Peyer's patch (tissue), 4 donors: ENCODE measurements around the gene DAZAP1. TPM values are rescaled to one million over a fixed set of nuclear protein-coding genes. Genes with fewer than 3 reads are reported as not detected.
"Not testable (repeated sequence)": the region's sequence is repeated elsewhere in the genome, so short reads cannot be mapped to it uniquely, and the experiment has no call there.

Source experiments
- DNase-seq, 3 donors: peaks; one replicate each; pipeline ENCODE4 v3.0.0-alpha.2; 2017 to 2019
- H3K27ac ChIP-seq, 4 donors: fragments of 200-600 bp; sonication (generic); one replicate each; pipeline ENCODE4 v1.5.1; 2016 to 2019
- H3K27me3 ChIP-seq, 2 donors: fragments of 200-600 bp; sonication (generic); one replicate each; pipeline ENCODE4 v1.5.1; 2019
- H3K36me3 ChIP-seq, 3 donors: fragments of 200-600 bp; sonication (generic); one replicate each; pipeline ENCODE4 v1.5.1; 2016 to 2019
- H3K4me1 ChIP-seq, 4 donors: fragments of 200-600 bp; sonication (generic); one replicate each; pipeline ENCODE4 v1.5.1; 2016 to 2019
- H3K4me3 ChIP-seq, 4 donors: fragments of 200-600 bp; sonication (generic); 1 replicate in 3 of 4; 2 replicates in 1 of 4; pipeline ENCODE4 v1.5.1; 2016 to 2019; ENCODE audit warnings: mild to moderate bottlenecking in 1 of 4
- H3K9me3 ChIP-seq, 4 donors: fragments of 200-600 bp; sonication (generic); one replicate each; pipeline ENCODE4 v1.5.1; 2016 to 2019; ENCODE audit warnings: mild to moderate bottlenecking in 1 of 4
- CTCF ChIP-seq, 6 experiments: fragments of 450-650 bp in 4 of 6; fragments of 200-600 bp in 2 of 6; sonication (generic) in 1 of 6; IDR thresholded peaks; one replicate each; pipeline ENCODE4 v1.5.1; 2017 to 2019; ENCODE audit warnings: antibody characterized with exemption in 6 of 6, mild to moderate bottlenecking in 3 of 6, moderate library complexity in 1 of 6
- POLR2A ChIP-seq, 2 donors: fragments of 450-650 bp; IDR thresholded peaks; one replicate each; pipeline ENCODE4 v1.5.1; 2017; ENCODE audit warnings: antibody characterized with exemption in 2 of 2, mild to moderate bottlenecking in 2 of 2, moderate library complexity in 2 of 2
- total RNA-seq, 4 donors: library from RNA; depleted of rRNA; stranded (reverse); fragments of >200 nt; gene quantifications; one replicate each; pipeline ENCODE4 v1.1.0, GENCODE V29; 2016

Gene DAZAP1
- total RNA-seq, 4 donors from 2014 or later: 37.5 to 90.9 (median 58.2) TPM

GRCh38 chr19:1418951-1419738, 11.8 kb downstream of the DAZAP1 start:
- peaks cover 0 to 53% (median 11%) of the 10 kb centered on the region in 4 donors for H3K4me1 ChIP-seq
- no peaks in the 10 kb centered on the region for H3K9me3 ChIP-seq
- peaks cover 0 to 71% (median 0%) of the 10 kb centered on the region in 3 donors for H3K36me3 ChIP-seq
- TF ChIP-seq CTCF (IDR thresholded peaks at IDR 0.05): no peak
- TF ChIP-seq POLR2A (IDR thresholded peaks at IDR 0.05): no peak
- H3K27ac ChIP-seq: no peak overlapping the region
- H3K4me3 ChIP-seq: no peak overlapping the region
- H3K27me3 ChIP-seq: no peaks in the 10 kb centered on the region
- no peak for DNase-seq

GRCh38 chr19:1420085-1420484, 12.7 kb downstream of the DAZAP1 start:
- H3K9me3 ChIP-seq, H3K27ac ChIP-seq, DNase-seq, H3K27me3 ChIP-seq, H3K4me3 ChIP-seq: not testable (repeated sequence)
- Histone ChIP-seq H3K36me3 (peaks cover 0 to 73% (median 0%) of the 10 kb centered on the region in 3 donors), H3K4me1 (peaks cover 0 to 48% (median 11%) of the 10 kb centered on the region in 4 donors)

GRCh38 chr19:1420590-1420989, 13.2 kb downstream of the DAZAP1 start:
- H3K27me3 ChIP-seq: no peaks in the 10 kb centered on the region
- peaks cover 0 to 43% (median 9%) of the 10 kb centered on the region in 4 donors for H3K4me1 ChIP-seq
- DNase-seq: no peak
- no peak overlapping the region for H3K27ac ChIP-seq
- no peak overlapping the region for H3K4me3 ChIP-seq
- H3K36me3 ChIP-seq: peaks cover 0 to 78% (median 0%) of the 10 kb centered on the region in 3 donors
- TF ChIP-seq CTCF (IDR thresholded peaks at IDR 0.05): no peak
- no peak for TF ChIP-seq POLR2A (IDR thresholded peaks at IDR 0.05)
- H3K9me3 ChIP-seq: no peaks in the 10 kb centered on the region

- peaks cover 0 to 35% (median 2%) of the 10 kb centered on the region in 4 donors for H3K4me1 ChIP-seq
- H3K9me3 ChIP-seq: no peaks in the 10 kb centered on the region
- no peak overlapping the region for H3K27ac ChIP-seq
- no peak for DNase-seq
- no peaks in the 10 kb centered on the region for H3K27me3 ChIP-seq
- H3K36me3 ChIP-seq: peaks cover 0 to 86% (median 0%) of the 10 kb centered on the region in 3 donors
- no peak overlapping the region for H3K4me3 ChIP-seq
- TF ChIP-seq POLR2A (IDR thresholded peaks at IDR 0.05): no peak
- TF ChIP-seq CTCF (IDR thresholded peaks at IDR 0.05): no peak
These were observed 14.0 kb downstream of the DAZAP1 start for GRCh38 chr19:1421218-1421957.

- Histone ChIP-seq H3K4me3 (no peak overlapping the region), H3K27me3 (no peaks in the 10 kb centered on the region), H3K27ac (no peak overlapping the region), H3K4me1 (peaks cover 0 to 29% (median 1%) of the 10 kb centered on the region in 4 donors), H3K9me3 (no peaks in the 10 kb centered on the region), H3K36me3 (peaks cover 0 to 88% (median 0%) of the 10 kb centered on the region in 3 donors)
- TF ChIP-seq POLR2A (IDR thresholded peaks at IDR 0.05) (no peak), CTCF (IDR thresholded peaks at IDR 0.05) (no peak)
- DNase-seq: no peak
These were observed 14.5 kb downstream of the DAZAP1 start for GRCh38 chr19:1421958-1422305.

GRCh38 chr19:1422360-1422759, 15.0 kb downstream of the DAZAP1 start:
- H3K27me3 ChIP-seq: no peaks in the 10 kb centered on the region
- no peaks in the 10 kb centered on the region for H3K9me3 ChIP-seq
- TF ChIP-seq POLR2A (IDR thresholded peaks at IDR 0.05): no peak
- no peak for TF ChIP-seq CTCF (IDR thresholded peaks at IDR 0.05)
- peaks cover 0 to 25% (median 1%) of the 10 kb centered on the region in 4 donors for H3K4me1 ChIP-seq
- no peak overlapping the region for H3K27ac ChIP-seq
- DNase-seq: no peak
- H3K4me3 ChIP-seq: no peak overlapping the region
- peaks cover 0 to 88% (median 0%) of the 10 kb centered on the region in 3 donors for H3K36me3 ChIP-seq
